SK-N-SH (cell line): ENCODE measurements around the gene UBE2R2. TPM values are rescaled to one million over a fixed set of nuclear protein-coding genes. Genes with fewer than 3 reads are reported as not detected.
"Not testable (repeated sequence)": the region's sequence is repeated elsewhere in the genome, so short reads cannot be mapped to it uniquely, and the experiment has no call there.

ENCODE experiments used
- CTCF ChIA-PET: fragments of 300-600, 350-600 bp; formaldehyde crosslinking; extraction: SDS; loops from one replicate; lab custom pipeline; 2021; lab: Yijun Ruan, JAX
- POLR2A ChIA-PET: fragments of 350-600 bp; sonication (Branson Sonifier 250); formaldehyde crosslinking; extraction: SDS; loops from one replicate; lab custom pipeline; 2020; ENCODE audit warnings: antibody characterized with exemption, inconsistent platforms; lab: Yijun Ruan, JAX
- DNase-seq: peaks from one replicate; pipeline ENCODE4 v3.0.0; 2012
- H2AFZ ChIP-seq: fragments of 200-600 bp; sonication (generic); 2 replicates; pipeline ENCODE4 v1.8.1; 2016; ENCODE audit warnings: antibody characterized with exemption, mild to moderate bottlenecking, low read depth
- H3F3A ChIP-seq: fragments of 200-600 bp; sonication (generic); replicated peaks from 2 replicates; pipeline ENCODE3; 2016; ENCODE audit warnings: antibody characterized with exemption, mild to moderate bottlenecking; ENCODE audit not compliant: insufficient read depth
- H3K27ac ChIP-seq, 2 experiments: fragments of 200-500 bp in 1 of 2; fragments of 200-600 bp in 1 of 2; sonication (Bioruptor generic) in 1 of 2; sonication (generic), shearing (Covaris generic) in 1 of 2; 2 replicates each; pipeline versions ENCODE4 v1.5.1 to v1.6.1; 2014 to 2016; ENCODE audit warnings: low read depth in 2 of 2, inconsistent platforms in 1 of 2, low read length in 1 of 2, mild to moderate bottlenecking in 1 of 2, mixed read lengths in 1 of 2
- H3K27me3 ChIP-seq: fragments of 200-600 bp; sonication (generic), shearing (Covaris generic); 2 replicates; pipeline ENCODE4 v1.6.1; 2016; ENCODE audit warnings: mixed run types; ENCODE audit not compliant: insufficient read depth
- H3K36me3 ChIP-seq, 2 experiments: fragments of 200-500 bp in 1 of 2; fragments of 200-600 bp in 1 of 2; sonication (Bioruptor generic) in 1 of 2; sonication (generic) in 1 of 2; replicated peaks in 1 of 2; 2 replicates each; pipeline versions ENCODE3 to v1.5.1; 2014 to 2016; ENCODE audit warnings: low read length in 1 of 2, mild to moderate bottlenecking in 1 of 2; ENCODE audit not compliant: insufficient read depth in 2 of 2, control insufficient read depth in 1 of 2
- H3K4me1 ChIP-seq, 2 experiments: fragments of 200-500 bp in 1 of 2; fragments of 200-600 bp in 1 of 2; sonication (Bioruptor generic) in 1 of 2; sonication (generic), shearing (Covaris generic) in 1 of 2; 2 replicates each; pipeline versions ENCODE4 v1.5.1 to v1.6.1; 2014 to 2016; ENCODE audit warnings: low read depth in 1 of 2, low read length in 1 of 2, mixed run types in 1 of 2; ENCODE audit not compliant: insufficient read depth in 2 of 2, control insufficient read depth in 1 of 2
- H3K4me2 ChIP-seq: fragments of 200-600 bp; sonication (generic), shearing (Covaris generic); 2 replicates; pipeline ENCODE4 v1.6.1; 2017; ENCODE audit warnings: mixed run types
- H3K4me3 ChIP-seq, 2 experiments: fragments of 200-500 bp in 1 of 2; fragments of 200-600 bp in 1 of 2; sonication (Bioruptor generic) in 1 of 2; sonication (generic), shearing (Covaris generic) in 1 of 2; 2 replicates each; pipeline versions ENCODE4 v1.5.1 to v1.8.1; 2014 to 2016; ENCODE audit warnings: low read depth in 2 of 2, inconsistent platforms in 1 of 2, low read length in 1 of 2, mild to moderate bottlenecking in 1 of 2, mixed read lengths in 1 of 2, moderate library complexity in 1 of 2
- H3K79me2 ChIP-seq: fragments of 200-600 bp; sonication (generic); 2 replicates; pipeline ENCODE4 v1.8.1; 2017; ENCODE audit warnings: mild to moderate bottlenecking; ENCODE audit not compliant: insufficient read depth
- H3K9ac ChIP-seq: fragments of 200-600 bp; sonication (generic); 2 replicates; pipeline ENCODE4 v1.6.1; 2017; ENCODE audit warnings: mixed run types
- H3K9me2 ChIP-seq: fragments of 200-600 bp; sonication (generic); 2 replicates; pipeline ENCODE4 v1.6.1; 2017; ENCODE audit warnings: mixed run types
- H3K9me3 ChIP-seq: fragments of 200-600 bp; sonication (generic); 2 replicates; pipeline ENCODE4 v1.6.1; 2017; ENCODE audit warnings: mixed run types, mild to moderate bottlenecking, moderate library complexity
- H4K20me1 ChIP-seq: fragments of 200-600 bp; sonication (generic); 2 replicates; pipeline ENCODE4 v1.6.1; 2017; ENCODE audit warnings: mild to moderate bottlenecking, mixed run types; ENCODE audit not compliant: insufficient read depth
- CTCF ChIP-seq: fragments of 200-600 bp; sonication (generic); IDR thresholded peaks from 2 replicates; pipeline ENCODE4 v1.6.1; 2017; ENCODE audit warnings: antibody characterized with exemption, mild to moderate bottlenecking, moderate library complexity
- ELF1 ChIP-seq: IDR thresholded peaks from 2 replicates; pipeline ENCODE4 v1.4.0; 2012
- EZH2phosphoT487 ChIP-seq: fragments of 200-600 bp; sonication (generic); IDR thresholded peaks from 2 replicates; pipeline ENCODE4 v1.6.1; 2017; ENCODE audit warnings: low read depth, mixed run types, mild to moderate bottlenecking, antibody characterized with exemption, moderate library complexity, borderline replicate concordance
- GATA2 ChIP-seq: sonication (generic); formaldehyde crosslinking; IDR thresholded peaks from 2 replicates; pipeline ENCODE4 v1.5.0; 2020; ENCODE audit warnings: mild to moderate bottlenecking, missing genetic modification reagents
- RAD21 ChIP-seq: IDR thresholded peaks from 2 replicates; pipeline ENCODE4 v1.6.1; 2012; ENCODE audit warnings: mild to moderate bottlenecking, low read length
- SMC3 ChIP-seq: IDR thresholded peaks from 2 replicates; pipeline ENCODE4 v1.6.1; 2012; ENCODE audit warnings: low read depth, low read length, improper control_type of control experiment
- TAF1 ChIP-seq: IDR thresholded peaks from 2 replicates; pipeline ENCODE4 v1.6.1; 2012; ENCODE audit warnings: low read depth, mild to moderate bottlenecking, low read length, moderate library complexity, borderline replicate concordance
- TCF12 ChIP-seq: IDR thresholded peaks from 2 replicates; pipeline ENCODE4 v1.4.0; 2012
- YY1 ChIP-seq: IDR thresholded peaks from 2 replicates; pipeline ENCODE4 v1.4.0; 2012; ENCODE audit warnings: low read depth, mild to moderate bottlenecking
- WGBS: methylation state at CpG from one replicate; pipeline ENCODE4 v1.1.6; 2017; ENCODE audit warnings: low lambda C conversion rate; 5-methylcytosine and 5-hydroxymethylcytosine counted together
- polyA plus RNA-seq, 3 experiments: library from polyadenylated mRNA; depleted of rRNA; stranded (reverse); fragments of >200 nt; gene quantifications; 2 replicates each; pipeline ENCODE4 v1.2.3, GENCODE V29; 2012

Gene UBE2R2
- polyA plus RNA-seq, 1 of the 3 experiments (the other 2 are of a cell fraction), result 19.7 TPM

DNA sequence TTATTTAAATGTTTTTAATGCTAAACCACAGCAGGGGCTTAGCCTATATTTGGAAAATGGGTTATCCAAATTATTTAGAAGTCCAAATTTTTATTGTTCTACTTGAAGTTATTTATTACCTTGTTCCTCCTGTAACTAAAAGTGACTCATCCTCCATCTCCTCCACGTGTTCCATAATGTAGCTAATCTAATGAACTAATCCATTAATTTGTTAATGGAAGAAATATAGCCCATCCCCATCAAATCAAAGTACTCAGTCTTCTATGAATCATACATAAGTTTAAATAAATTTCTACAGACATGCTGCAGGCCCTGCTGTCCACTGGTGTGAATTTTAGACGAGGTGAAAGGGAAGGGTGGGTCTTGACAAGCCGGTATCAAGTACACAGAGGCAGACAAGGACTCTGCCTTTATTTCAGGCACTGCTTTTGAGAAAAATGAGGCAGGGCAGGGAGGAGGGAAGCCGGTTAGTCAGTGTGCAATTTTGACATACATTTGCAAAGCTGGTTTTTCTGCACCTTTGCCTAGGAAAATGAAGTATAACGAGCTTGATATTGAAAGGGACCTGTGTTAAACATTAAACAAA is 42.8 kb upstream of the UBE2R2 start:
- H3K79me2 ChIP-seq, DNase-seq, H3K27ac ChIP-seq, H3K36me3 ChIP-seq, H3K4me2 ChIP-seq, POLR2A ChIA-PET, H2AFZ ChIP-seq, H3K9me2 ChIP-seq, H3K9me3 ChIP-seq, H3K4me3 ChIP-seq, H3K9ac ChIP-seq, H3K27me3 ChIP-seq, H4K20me1 ChIP-seq, H3K4me1 ChIP-seq: not testable (repeated sequence)
- H3F3A ChIP-seq, result peaks cover 12% of the 10 kb centered on the region
- CTCF ChIA-PET, result interaction anchor here (1.2 kb wide), 1 partner anchor 37 kb away, joined by 4 read pairs; no protein-coding TSS in a partner anchor
- WGBS, result 45% methylated on average over 5 of the region's 5 CpGs

DNA sequence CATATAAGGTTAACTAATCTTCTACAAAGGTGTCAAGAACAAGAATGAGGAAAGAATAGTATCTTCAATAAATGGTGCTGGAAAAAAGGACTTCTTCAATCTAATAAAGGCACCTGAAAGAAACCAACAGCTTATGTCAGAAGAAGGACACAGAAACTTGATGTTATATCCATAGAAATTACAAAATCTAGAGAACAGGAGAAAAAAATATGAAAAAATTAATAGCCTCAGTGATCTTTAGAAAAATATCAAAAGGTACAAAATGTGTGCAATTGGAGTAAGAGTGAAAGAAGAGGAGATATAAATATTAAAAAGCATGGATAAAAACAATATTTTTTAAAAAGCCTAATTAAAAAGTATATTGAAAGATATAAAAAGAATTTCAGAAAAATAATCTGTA is 40.4 kb upstream of the UBE2R2 start:
- no peak overlapping the region for H3K27ac ChIP-seq
- DNase-seq, result no peak
- TF ChIP-seq TCF12, result no peak
- no peak for TF ChIP-seq ELF1
- no peak for TF ChIP-seq TAF1
- no peak for TF ChIP-seq GATA2 (CRISPR knock-in tag)
- no peak for TF ChIP-seq YY1
- H3K9me3 ChIP-seq, result peaks cover 4% of the 10 kb centered on the region; the same call in 1 of the 2 replicates
- no peaks in the 10 kb centered on the region for H3K9me2 ChIP-seq
- CTCF ChIA-PET, result interaction anchor here (0.8 to 5.0 kb wide), 2 partner anchors 8 to 38 kb away, joined by 3 to 54 read pairs; no protein-coding TSS in a partner anchor
- H3K4me1 ChIP-seq, result peaks cover 3 to 4% of the 10 kb centered on the region in 2 experiments; a peak in 2 of 4 replicates
- H2AFZ ChIP-seq, result no peak overlapping the region
- H3K36me3 ChIP-seq, result no peaks in the 10 kb centered on the region
- no peak overlapping the region for H3K4me3 ChIP-seq
- POLR2A ChIA-PET, result no interaction called here
- no peaks in the 10 kb centered on the region for H3K27me3 ChIP-seq
- H4K20me1 ChIP-seq, result no peaks in the 10 kb centered on the region
- no peak overlapping the region for H3K4me2 ChIP-seq
- H3K9ac ChIP-seq, result no peak overlapping the region
- H3K79me2 ChIP-seq, result no peaks in the 10 kb centered on the region
- H3F3A ChIP-seq, result peaks cover 20% of the 10 kb centered on the region

GRCh38 chr9:33778700-33779351 is 38.1 kb upstream of the UBE2R2 start:
- TF ChIP-seq ELF1 (no peak), RAD21 (peak; percentile 77), SMC3 (peak; percentile 68), TAF1 (no peak), YY1 (peak; percentile 64; the same call in 1 of the 2 replicates), CTCF (peak; percentile 78), EZH2phosphoT487 (no peak)
- Histone ChIP-seq H3K9me2 (no peaks in the 10 kb centered on the region), H2AFZ (no peak overlapping the region), H3K9me3 (peaks cover 4% of the 10 kb centered on the region; the same call in 1 of the 2 replicates), H3K27ac (no peak overlapping the region), H3K9ac (no peak overlapping the region), H3K36me3 (no peaks in the 10 kb centered on the region), H3K4me3 (no peak overlapping the region), H3K27me3 (no peaks in the 10 kb centered on the region), H3K4me2 (no peak overlapping the region), H4K20me1 (no peaks in the 10 kb centered on the region), H3K79me2 (no peaks in the 10 kb centered on the region), H3F3A (peaks cover 16% of the 10 kb centered on the region), H3K4me1 (peaks cover 3 to 7% of the 10 kb centered on the region in 2 experiments; a peak in 3 of 4 replicates)
- POLR2A ChIA-PET, result interaction anchor here (1.6 kb wide), 1 partner anchor 41 kb away, joined by 3 read pairs; no protein-coding TSS in a partner anchor
- DNase-seq, result peak; percentile 70
- CTCF ChIA-PET, result interaction anchor here (0.6 to 5.0 kb wide), 29 partner anchors 8 to 404 kb away, joined by 3 to 54 read pairs (median 4); partner anchors contain the start of genes PRSS3 and UBE2R2
- WGBS, result 17% methylated on average over 6 of the region's 6 CpGs
